GM18870 (cell line): ENCODE data around the gene NIP7.
A peak's percentile ranks its signal among the peaks of the same experiment; 100 is the strongest.
"Not testable (repeated sequence)": the region's sequence is repeated elsewhere in the genome, so short reads cannot be mapped to it uniquely, and the experiment has no call there.

Source experiments
- ATAC-seq: cut with Tn5 transposase; IDR thresholded peaks from one replicate; pipeline ENCODE4 v1.9.1; 2021; ENCODE audit warnings: moderate library complexity; ENCODE audit not compliant: unreplicated experiment

NIP7 gene

DNA sequence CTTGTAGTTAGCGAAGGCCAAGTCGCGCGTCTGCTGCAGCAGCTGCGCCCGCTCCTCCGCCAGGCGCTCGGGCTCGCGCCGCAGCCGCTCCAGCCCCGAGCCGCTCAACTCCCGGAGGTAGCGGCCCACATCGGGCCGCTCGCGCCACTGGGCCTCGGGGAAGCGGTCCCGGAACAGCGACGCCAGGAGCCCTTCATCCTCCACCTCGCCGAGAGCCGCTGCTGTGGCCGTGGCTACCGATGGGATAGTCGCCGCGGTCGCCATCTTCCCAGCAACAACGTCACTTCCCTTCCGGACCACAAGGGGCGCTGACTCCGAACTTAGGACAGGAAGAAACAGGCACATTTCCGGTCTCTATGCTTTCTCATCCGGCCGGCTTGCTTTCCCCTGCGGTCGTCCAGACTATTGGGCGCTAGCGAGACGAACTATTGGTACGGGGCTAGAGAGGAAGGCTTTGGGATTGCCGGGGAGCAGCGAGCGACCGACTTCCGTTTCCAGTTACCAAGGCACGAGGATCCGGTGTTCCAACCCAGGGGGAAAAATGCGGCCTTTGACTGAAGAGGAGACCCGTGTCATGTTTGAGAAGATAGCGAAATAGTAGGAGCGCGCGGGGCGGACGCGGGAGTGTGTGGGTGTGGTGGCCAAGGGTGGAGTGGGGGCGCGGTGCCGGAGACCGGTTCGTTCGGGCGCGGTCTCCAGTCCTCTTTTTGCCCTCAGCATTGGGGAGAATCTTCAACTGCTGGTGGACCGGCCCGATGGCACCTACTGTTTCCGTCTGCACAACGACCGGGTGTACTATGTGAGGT is at the start of gene NIP7, which contains the start of gene COG8:
Gene NIP7, plus strand, starts transcription at position 484 of the 806 bp plus-strand sequence. Its CDS starts 58 bp downstream, at position 542.
Gene COG8, minus strand, starts transcription at position 276 of the 806 bp plus-strand sequence. Its CDS starts 12 bp downstream, at position 264.
- ATAC-seq: peak; percentile 85

DNA sequence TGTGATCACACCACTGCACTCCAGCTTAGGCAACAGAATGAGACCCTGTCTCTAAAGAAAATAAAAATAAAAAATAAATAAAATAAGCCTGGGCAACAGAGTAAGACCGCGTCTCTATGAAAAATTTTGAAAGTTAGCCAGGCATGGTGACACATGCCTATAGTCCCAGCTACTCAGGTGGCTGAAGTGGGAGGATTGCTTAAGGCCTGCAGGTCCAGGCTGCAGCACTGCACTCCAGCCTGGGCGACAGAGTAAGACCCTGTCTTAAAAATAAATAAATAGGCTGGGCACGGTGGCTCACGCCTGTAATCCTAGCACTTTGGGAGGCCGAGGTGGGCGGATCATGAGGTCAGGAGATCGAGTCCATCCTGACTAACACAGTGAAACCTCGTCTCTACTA is 47.9 kb upstream of the NIP7 start:
- ATAC-seq: not testable (repeated sequence)

DNA sequence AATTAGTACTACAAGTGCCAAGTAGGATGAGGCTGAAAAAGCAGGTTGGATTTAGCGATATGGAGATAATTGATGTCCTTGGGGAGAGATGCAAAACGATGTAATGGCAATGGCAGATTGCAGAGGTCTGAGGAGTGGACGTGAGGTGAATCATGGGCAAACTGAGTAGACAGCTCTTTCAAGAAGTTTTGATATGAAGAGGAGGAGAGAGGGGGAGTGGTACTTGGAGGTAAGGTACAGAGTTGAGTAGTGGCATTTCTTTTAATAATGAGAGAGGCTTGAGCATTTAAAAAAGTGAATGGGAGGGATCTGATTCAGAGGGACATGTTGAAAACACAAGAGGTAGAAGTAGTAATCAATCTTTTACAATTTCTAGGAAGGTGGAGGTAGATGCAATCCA is 46.2 kb upstream of the NIP7 start:
- ATAC-seq: no peak

DNA sequence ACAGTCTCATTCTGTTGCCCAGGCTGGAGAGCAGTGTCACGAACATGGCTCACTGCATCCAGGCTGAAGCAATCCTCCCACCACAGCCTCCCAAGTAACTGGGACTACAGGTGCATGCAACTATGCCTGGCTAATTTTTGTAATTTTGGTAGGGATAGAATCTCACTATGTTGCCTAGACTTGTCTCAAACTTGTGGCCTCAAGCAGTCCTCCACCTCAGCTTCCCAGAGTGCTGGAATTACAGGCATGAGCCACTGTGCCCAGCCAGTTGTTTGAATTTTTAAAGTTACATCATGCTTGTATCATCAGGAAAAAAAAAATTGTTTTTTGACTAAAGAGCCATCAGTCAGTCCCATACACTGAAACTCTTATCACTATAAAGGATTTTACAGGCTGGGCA is 45.5 kb upstream of the NIP7 start:
- no peak for ATAC-seq

DNA sequence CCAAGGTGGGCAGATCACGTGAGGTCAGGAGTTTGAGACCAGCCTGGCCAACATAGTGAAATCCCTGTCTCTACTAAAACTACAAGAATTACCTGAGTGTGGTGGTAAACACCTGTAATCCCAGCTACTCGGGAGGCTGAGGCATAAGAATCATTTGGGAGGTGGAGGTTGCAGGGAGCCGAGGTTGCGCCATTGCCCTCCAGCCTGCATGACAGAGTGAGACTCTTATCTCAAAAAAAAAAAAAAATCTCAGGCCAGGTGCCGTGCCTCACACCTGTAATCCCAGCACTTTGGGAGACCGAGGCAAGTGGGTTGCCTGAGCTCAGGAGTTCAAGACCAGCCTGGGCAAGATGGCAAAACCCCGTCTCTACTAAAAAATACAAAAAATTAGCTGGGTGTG is 42.8 kb upstream of the NIP7 start:
- not testable (repeated sequence) for ATAC-seq

DNA sequence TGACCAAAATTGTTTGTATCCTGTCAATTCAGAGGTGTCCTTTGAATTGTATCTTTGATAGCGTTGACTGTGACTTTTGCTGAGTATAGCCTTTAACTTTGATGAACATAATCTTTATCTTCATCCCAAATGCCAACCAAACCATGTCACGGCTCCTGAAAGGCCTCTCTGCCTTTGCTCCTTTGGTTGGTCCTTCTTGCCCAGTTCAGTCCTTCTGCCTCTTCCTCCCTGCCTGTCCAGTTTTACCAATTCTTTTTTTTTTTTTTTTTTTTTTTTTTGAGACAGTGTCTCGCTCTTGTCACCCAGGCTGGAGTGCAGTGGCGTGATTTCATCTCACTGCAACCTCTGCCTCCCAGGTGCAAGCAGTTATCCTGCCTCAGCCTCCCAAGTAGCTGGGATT is 41.3 kb upstream of the NIP7 start:
- ATAC-seq: no peak

DNA sequence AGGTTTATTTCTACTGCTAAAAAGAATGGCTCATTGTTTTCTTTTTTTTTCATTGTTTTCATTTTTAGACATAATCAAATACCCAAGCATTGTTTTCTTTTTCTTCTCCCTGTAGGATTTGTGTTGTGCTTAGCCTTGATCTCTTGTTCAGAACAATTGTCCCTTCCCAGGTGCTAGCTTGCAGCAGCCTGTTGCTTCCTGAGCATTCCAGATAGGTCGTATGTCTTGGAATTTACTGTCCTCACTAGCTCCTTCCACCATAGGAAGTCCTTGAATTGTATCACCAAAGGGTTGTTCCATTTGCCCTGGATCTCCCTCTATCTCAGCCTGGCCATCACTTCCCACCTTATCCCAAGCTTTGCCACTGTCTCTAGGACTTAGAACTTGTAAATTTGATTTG is 38.4 kb upstream of the NIP7 start:
- no peak for ATAC-seq

DNA sequence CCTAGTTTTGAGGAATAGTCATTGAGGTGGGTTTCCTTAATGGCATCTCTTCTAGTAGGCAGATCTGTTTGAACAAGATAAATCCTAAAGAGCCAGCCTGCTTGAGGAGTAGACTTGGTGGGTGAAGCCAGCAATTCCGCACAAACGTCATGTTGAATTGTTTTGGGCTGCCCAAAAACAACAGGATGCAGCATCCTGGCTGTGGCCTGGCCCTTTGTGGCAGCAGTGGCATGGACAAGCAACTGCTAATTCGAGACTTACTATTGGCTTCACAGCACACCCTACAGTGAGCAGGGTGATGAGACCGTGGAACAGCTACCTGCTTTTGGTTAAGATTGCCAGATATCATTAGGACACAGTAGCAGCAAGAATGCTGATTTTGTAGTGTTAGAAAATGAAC is 37.7 kb upstream of the NIP7 start:
- ATAC-seq: no peak

DNA sequence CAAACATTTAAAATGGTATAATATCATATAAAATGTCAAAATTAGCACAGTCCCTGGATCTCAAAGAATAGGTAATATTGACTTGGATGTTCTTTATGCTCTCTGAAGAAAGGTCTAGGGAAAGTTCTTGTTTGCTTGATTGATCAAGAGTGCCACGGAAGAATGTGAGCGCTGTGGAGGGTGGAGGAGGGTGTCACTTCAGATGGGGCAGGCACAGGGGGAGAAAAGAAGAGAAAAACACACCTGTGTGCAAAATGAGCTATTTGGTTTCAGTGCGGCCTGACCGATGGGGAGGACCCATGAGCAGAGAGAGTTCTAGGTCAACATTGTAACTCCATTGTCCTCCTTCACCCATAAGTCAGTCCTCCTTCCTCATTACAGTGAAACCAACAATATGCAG is 37.3 kb upstream of the NIP7 start:
- no peak for ATAC-seq

DNA sequence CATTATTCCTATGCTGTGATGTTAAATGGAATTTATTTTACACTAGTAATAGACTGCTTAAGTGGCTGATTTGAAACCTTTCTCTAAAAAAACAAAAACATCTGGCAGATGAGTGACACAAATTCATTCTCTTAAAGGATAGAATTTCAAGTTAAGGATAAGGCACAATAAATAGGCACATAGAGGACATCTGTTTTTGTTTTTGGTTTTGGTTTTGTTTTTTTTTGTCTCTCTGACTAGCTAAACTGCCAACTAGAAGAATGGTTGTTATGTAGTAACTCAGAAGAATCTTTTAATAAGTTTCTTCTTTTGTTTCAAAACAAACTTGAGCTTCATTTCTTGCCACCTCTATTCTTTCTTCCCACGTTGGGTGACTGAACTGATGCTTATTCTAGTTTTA is 33.5 kb upstream of the NIP7 start:
- no peak for ATAC-seq

DNA sequence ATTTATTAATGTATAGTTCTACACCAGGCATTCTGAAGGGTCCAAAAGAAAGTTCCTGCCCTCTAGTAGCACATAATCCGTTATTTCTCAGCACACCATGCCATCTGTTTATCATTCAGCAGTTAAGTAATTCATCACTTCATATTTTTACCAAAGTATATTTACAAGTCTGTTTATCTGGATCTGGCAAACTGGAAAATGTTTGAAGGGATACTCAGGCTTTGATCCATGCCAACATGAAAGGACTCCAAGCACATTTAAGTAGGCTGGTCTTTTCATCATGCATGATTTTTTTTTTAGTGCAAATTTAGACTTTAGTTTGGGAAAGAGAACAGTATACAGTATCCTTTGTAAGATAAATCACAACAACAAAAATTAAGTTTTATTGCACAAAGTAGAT is 32.5 kb upstream of the NIP7 start:
- no peak for ATAC-seq

DNA sequence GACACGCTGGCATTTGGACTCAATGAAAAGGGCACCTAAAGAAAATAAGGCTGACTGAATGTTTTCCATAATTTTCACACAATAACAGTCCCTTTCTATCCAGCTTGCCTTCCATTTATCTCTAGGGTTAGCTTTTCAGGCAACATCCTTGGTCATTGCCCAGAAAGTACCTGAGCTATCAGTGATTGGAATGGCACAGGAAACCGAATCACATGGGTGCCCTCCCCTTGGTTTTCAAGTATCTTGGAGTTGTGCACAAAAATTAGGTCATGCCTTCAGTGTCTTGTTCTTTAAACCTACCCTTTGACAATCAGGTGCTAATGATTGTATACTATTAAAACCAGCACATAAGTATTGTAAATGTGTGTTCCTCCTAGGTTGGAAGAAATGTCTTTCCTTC is 31.7 kb upstream of the NIP7 start:
- no peak for ATAC-seq

DNA sequence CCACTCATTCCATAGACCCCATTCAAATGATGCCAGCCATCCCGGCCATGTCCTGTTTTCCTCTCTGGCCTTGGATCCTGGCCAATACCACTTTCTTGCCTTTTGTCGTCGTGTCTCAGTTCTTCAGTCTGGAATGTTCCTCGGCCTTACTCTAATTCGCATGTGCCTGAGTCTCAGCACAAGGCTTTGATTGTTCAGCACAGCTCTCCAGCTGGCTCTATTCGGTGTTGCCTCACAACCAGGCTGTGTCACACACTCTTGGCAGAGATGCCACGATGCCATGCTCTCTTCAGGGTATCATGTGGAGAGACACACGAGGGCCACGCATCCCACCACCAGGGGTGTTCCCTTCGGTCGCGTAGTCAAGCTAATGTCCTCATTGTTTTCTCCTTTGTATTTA is 30.3 kb upstream of the NIP7 start:
- no peak for ATAC-seq

DNA sequence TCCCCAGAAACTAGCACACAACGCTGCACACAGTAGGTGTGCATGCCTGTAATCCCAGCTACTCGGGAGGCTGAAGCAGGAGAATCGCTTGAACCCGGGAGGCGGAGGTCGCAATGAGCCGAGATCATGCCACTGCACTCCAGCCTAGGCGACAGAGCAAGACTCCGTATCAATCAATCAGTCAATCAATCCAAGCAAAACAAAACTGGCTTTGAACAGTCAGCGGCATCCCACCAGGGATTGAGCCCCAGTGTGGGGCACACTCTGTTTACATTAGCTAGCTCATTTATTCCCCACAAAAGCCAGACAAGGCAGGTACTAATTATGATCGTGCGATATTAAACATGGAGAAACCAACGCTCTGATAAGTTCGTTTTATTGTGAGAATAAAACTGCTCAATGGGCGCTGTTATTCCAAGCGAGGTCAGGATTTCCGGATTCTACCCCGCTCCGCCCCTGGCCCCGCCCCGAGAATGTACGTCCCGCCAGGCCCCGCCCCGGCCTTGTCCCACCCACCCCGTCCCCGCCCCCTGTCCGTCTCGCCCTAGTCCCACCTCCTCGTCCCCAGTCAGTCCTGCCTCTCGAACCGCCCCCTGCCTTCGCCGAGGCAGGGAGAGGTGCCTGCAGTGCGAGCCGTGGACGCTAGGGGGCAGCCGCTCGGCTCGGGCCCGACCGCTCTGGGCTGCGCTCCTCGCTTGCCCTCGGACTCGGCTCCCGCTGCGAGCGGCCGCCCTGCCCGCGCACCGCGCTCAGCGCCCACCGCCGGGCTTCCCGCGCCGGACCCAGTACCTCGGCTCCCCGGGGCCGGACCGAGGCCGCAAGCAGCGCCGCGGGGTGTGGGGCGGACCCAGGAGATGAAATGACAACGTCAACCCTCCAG is 28.7 kb upstream of the NIP7 start, which contains the start of gene VPS4A:
Gene VPS4A, plus strand, starts transcription at position 698 of the 880 bp plus-strand sequence. Its CDS starts 162 bp downstream, at position 860.
- ATAC-seq: peak; percentile 67

DNA sequence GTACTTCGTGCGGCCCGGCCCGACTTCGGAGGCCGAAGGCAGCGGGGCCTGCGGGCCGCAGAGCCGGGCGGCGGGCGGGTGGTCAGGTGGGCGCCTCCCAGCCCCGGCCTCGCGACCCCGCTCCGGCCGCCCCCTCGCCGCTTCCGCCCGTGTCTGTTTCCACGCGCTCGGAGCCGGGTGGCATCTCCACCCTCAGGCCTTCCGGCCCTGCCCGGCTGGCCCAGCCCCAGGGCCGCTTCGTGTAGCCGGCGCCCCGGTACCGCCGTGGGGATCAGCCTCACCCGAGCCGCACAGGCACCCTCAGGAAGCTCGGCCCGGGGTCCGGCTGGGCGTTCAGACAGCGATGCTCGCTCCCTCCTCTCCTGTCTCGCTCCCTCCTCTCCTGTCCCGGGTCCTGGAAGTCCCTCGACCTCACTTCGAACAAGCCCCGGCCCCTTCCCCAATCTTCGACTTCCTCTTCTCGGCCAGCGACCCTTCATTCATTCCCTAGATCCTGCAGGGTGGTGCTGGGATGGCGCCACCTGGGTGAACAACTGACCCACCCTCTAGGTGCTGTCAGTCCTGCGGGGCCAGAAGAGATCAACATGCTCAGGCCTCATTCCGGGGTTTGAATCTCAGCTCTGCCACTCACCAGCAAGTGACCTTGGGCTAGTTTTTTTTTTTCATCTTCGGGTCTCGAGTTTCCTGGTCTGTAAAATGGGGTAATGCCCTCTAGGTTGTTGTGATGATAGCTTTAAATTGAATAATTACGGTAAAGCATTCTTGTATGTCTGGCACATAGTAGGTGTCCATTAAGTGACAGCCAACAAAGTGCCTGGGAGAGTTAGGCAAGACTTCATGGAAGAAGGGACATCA is 27.8 kb upstream of the NIP7 start:
- ATAC-seq: peak; percentile 32

DNA sequence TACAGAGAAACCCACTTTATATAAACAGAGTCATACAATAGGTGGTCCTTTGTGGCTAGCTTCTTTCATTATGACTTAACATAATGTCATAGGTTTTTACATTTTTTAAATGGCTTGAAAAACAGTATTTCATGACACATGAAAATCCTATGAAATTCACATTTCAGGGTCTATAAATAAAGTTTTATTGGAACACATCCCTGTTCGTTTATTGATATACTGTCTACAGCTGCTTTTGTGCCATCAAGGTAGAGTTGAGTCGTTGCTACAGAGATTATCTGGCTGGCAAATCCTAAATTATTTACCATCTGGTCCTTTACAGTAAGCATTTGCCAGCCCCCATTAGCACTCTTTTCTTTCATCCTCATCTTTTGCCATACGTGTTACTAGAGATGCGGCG is 26.1 kb upstream of the NIP7 start:
- ATAC-seq: no peak

DNA sequence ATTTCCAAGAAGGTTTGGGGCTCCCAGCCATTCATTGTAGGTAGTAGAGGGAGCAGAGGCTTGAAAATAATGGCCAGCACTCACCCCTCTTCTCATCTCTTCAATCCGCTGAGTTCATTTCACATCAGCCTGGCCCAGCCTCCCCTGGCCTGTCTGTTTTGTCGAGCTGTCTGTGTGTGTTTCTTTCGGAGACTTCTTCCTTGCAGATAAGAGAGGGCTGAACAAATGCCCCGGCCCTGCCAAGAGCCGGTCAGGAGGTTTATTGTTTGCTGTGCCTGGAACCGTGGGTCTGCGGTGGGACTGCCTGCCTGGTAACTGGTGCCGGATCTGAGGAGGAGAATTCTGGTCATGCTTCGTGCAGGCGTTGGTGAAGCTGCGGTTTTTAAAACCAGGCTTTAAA is 25.0 kb upstream of the NIP7 start:
- no peak for ATAC-seq

DNA sequence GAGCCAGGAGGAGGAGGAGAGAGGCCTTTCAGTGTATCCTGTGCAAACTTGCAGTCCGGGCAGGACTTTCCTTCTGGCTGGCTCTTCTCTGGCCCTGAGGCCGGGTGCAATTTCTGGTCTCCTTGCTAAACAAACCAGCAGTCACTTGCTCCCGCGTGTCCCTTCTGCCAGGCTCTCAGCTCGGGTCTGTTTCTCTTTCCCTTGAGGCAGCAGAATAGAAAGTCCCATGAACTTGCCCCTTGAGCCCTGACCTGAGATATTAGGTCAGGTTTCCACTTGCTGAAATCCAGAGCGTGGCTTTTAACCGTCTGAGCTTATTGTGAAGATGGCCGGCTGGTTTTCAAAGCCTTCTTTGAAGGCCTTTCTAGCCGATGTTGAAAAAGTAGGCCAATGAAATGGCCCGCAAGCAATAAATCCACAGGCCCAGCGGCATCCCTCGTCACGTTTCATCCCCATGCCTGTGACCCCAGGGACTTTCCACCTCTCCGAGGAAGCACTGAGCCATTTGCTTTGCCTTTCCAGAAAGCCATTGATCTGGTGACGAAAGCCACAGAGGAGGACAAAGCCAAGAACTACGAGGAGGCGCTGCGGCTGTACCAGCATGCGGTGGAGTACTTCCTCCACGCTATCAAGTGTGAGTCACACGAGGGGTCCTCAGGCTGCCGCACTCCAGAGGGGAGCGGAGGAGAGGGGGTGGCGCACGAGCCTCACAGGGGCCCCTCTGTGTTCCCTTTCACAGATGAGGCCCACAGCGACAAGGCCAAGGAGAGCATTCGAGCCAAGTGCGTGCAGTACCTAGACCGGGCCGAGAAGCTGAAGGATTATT is 23.9 kb upstream of the NIP7 start:
- ATAC-seq: no peak

DNA sequence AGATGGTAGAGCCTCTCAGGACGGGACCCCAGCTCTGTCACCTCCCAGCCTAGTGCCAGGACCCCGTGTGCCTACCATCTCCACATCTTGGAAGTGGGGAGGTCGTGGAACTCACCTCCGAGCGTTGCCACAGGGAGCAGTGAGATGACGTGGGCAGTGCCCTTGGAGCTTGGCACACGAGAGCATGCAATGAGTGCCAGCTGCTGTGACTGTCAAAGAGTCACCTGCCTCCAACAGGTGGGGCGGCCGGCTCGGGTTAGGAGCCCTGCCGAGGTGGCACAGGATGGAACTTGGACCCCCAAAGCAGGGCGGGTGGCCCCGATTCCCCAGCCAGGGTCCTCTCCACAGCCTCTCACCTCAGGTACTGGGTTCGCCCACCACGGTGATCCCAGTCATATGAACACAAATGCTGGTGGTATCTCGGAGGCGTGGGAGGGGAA is 23.0 kb upstream of the NIP7 start:
- ATAC-seq: no peak
